DOHH2 (cell line): ENCODE measurements around the gene SLC37A1.

ENCODE experiments used
- H3F3A ChIP-seq: fragments of 200-600 bp; sonication (generic), shearing (Covaris generic); 2 replicates; pipeline ENCODE4 v1.6.0; 2016; ENCODE audit warnings: antibody characterized with exemption, mild to moderate bottlenecking; ENCODE audit not compliant: control insufficient read depth, insufficient read depth
- H3K27ac ChIP-seq: fragments of 200-600 bp; sonication (generic); 2 replicates; pipeline ENCODE4 v1.5.1; 2014; ENCODE audit warnings: low read depth, mild to moderate bottlenecking, low read length, moderate library complexity
- H3K27me3 ChIP-seq: fragments of 200-600 bp; sonication (generic); 2 replicates; pipeline ENCODE4 v1.6.1; 2014; ENCODE audit warnings: mild to moderate bottlenecking, low read length, mixed read lengths; ENCODE audit not compliant: control insufficient read depth
- H3K36me3 ChIP-seq: fragments of 200-600 bp; sonication (generic); 2 replicates; pipeline ENCODE4 v1.6.1; 2014; ENCODE audit warnings: mild to moderate bottlenecking, low read length, moderate library complexity, mixed read lengths; ENCODE audit not compliant: control insufficient read depth
- H3K4me1 ChIP-seq: fragments of 200-600 bp; sonication (generic); 2 replicates; pipeline ENCODE4 v1.6.1; 2014; ENCODE audit warnings: mild to moderate bottlenecking, low read length, mixed read lengths; ENCODE audit not compliant: control insufficient read depth
- H3K4me2 ChIP-seq: fragments of 200-600 bp; sonication (generic); 2 replicates; pipeline ENCODE4 v1.6.0; 2014; ENCODE audit warnings: mild to moderate bottlenecking, low read length, moderate library complexity
- H3K4me3 ChIP-seq: fragments of 200-600 bp; sonication (generic); 2 replicates; pipeline ENCODE4 v1.5.1; 2014; ENCODE audit warnings: mild to moderate bottlenecking, low read length, mixed read lengths
- H3K79me2 ChIP-seq: fragments of 200-600 bp; sonication (generic); 2 replicates; pipeline ENCODE4 v1.6.1; 2014; ENCODE audit warnings: mild to moderate bottlenecking, low read length, mixed read lengths; ENCODE audit not compliant: control insufficient read depth
- H3K9me2 ChIP-seq: fragments of 200-600 bp; sonication (generic); replicated peaks from 2 replicates; pipeline ENCODE4 v1.6.1; 2014; ENCODE audit warnings: mild to moderate bottlenecking, low read length, mixed read lengths; ENCODE audit not compliant: control insufficient read depth
- H3K9me3 ChIP-seq: fragments of 200-600 bp; sonication (generic); 2 replicates; pipeline ENCODE4 v1.6.1; 2014; ENCODE audit warnings: antibody characterized with exemption, low read length, mixed read lengths; ENCODE audit not compliant: control insufficient read depth, insufficient read depth
- H4K20me1 ChIP-seq: fragments of 200-600 bp; sonication (generic); 2 replicates; pipeline ENCODE4 v1.6.0; 2014; ENCODE audit warnings: low read depth, mild to moderate bottlenecking, antibody characterized with exemption, low read length, moderate library complexity; ENCODE audit not compliant: control insufficient read depth, insufficient read depth
- EZH2phosphoT487 ChIP-seq: fragments of 200-600 bp; sonication (generic); IDR thresholded peaks from 2 replicates; pipeline ENCODE4 v1.6.1; 2017; ENCODE audit warnings: borderline replicate concordance, mild to moderate bottlenecking, antibody characterized with exemption, low read length, moderate library complexity, mixed read lengths
- TF ChIP-seq, protein P1 (sequence below): fragments of 200-600 bp; sonication (generic); IDR thresholded peaks from one replicate; pipeline ENCODE4 v1.5.1; 2014; ENCODE audit warnings: antibody characterized with exemption, mild to moderate bottlenecking, low read depth, low read length; ENCODE audit not compliant: poor library complexity, severe bottlenecking

The SLC37A1 gene

DNA sequence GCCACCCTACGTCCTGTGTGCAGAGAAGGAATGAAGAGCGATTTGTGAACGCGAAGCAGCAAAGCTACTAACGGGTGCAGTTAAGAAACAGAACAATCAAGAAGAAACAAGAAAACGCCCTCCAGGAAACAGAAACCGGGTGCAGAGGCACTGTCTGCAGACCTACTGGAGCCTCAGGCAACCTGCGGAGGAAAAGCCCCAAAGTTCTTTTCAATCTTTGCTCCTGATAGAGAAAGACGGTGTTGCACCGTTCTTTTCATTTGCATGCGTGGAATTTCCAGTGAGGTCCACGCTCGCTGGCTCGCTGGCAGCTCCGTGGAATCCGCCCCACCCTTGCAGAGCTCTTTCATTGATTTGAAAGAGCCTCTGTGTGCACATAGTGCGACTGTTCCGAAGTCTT, 102.8 kb downstream of the SLC37A1 start:
- Histone ChIP-seq H3K9me2 (no peaks in the 10 kb centered on the region), H4K20me1 (no peaks in the 10 kb centered on the region), H3K79me2 (no peaks in the 10 kb centered on the region), H3K27ac (no peak overlapping the region), H3K36me3 (no peaks in the 10 kb centered on the region), H3K27me3 (peaks cover 19% of the 10 kb centered on the region), H3F3A (no peaks in the 10 kb centered on the region), H3K4me1 (no peaks in the 10 kb centered on the region), H3K4me2 (no peak overlapping the region), H3K9me3 (peaks cover 3% of the 10 kb centered on the region), H3K4me3 (no peak overlapping the region)
- TF ChIP-seq, protein P1, sequence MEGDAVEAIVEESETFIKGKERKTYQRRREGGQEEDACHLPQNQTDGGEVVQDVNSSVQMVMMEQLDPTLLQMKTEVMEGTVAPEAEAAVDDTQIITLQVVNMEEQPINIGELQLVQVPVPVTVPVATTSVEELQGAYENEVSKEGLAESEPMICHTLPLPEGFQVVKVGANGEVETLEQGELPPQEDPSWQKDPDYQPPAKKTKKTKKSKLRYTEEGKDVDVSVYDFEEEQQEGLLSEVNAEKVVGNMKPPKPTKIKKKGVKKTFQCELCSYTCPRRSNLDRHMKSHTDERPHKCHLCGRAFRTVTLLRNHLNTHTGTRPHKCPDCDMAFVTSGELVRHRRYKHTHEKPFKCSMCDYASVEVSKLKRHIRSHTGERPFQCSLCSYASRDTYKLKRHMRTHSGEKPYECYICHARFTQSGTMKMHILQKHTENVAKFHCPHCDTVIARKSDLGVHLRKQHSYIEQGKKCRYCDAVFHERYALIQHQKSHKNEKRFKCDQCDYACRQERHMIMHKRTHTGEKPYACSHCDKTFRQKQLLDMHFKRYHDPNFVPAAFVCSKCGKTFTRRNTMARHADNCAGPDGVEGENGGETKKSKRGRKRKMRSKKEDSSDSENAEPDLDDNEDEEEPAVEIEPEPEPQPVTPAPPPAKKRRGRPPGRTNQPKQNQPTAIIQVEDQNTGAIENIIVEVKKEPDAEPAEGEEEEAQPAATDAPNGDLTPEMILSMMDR, result no peak
- TF ChIP-seq EZH2phosphoT487, result no peak

DNA sequence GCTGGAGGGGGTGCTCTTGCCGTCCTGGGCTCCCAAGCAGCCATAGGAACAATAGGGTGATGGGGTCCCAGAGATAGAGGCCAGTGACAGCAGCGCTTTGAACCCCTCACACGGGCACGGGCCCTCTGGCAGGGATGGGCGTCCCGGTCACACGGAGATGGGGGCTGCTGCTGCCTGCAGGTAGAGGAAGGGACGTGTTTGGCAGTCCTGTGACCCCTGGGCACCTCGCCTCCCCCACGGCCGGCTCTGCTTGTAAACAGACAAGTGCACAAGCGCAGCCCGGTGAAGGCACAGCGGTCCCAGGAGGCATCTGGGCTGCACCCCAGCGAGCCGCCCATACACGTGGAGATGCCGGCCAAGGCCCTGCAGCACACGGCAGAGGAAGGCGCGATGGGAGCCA, 103.3 kb downstream of the SLC37A1 start:
- no peak overlapping the region for H3K4me3 ChIP-seq
- H3K27me3 ChIP-seq, result peaks cover 21% of the 10 kb centered on the region
- no peaks in the 10 kb centered on the region for H3K4me1 ChIP-seq
- H3K36me3 ChIP-seq, result no peaks in the 10 kb centered on the region
- H3K4me2 ChIP-seq, result no peak overlapping the region
- no peaks in the 10 kb centered on the region for H3K79me2 ChIP-seq
- no peak overlapping the region for H3K27ac ChIP-seq
- H3K9me2 ChIP-seq, result no peaks in the 10 kb centered on the region
- peaks cover 3% of the 10 kb centered on the region for H3K9me3 ChIP-seq
- TF ChIP-seq, protein P1, result no peak
- TF ChIP-seq EZH2phosphoT487, result no peak
- no peaks in the 10 kb centered on the region for H4K20me1 ChIP-seq
- no peaks in the 10 kb centered on the region for H3F3A ChIP-seq

GRCh38 chr21:42617486-42617885, 103.8 kb downstream of the SLC37A1 start:
- no peak for TF ChIP-seq EZH2phosphoT487
- TF ChIP-seq, protein P1, result no peak
- no peaks in the 10 kb centered on the region for H3K4me1 ChIP-seq
- no peaks in the 10 kb centered on the region for H3K36me3 ChIP-seq
- H4K20me1 ChIP-seq, result no peaks in the 10 kb centered on the region
- H3K9me3 ChIP-seq, result peaks cover 3% of the 10 kb centered on the region; the same call in 1 of the 2 replicates
- H3K79me2 ChIP-seq, result no peaks in the 10 kb centered on the region
- no peak overlapping the region for H3K27ac ChIP-seq
- no peaks in the 10 kb centered on the region for H3K9me2 ChIP-seq
- no peaks in the 10 kb centered on the region for H3F3A ChIP-seq
- no peak overlapping the region for H3K4me3 ChIP-seq
- H3K27me3 ChIP-seq, result peaks cover 23% of the 10 kb centered on the region
- no peak overlapping the region for H3K4me2 ChIP-seq

GRCh38 chr21:42618707-42619102, 105.1 kb downstream of the SLC37A1 start:
- no peaks in the 10 kb centered on the region for H3K36me3 ChIP-seq
- H4K20me1 ChIP-seq, result no peaks in the 10 kb centered on the region
- H3K27me3 ChIP-seq, result peaks cover 25% of the 10 kb centered on the region
- TF ChIP-seq EZH2phosphoT487, result no peak
- TF ChIP-seq, protein P1, result no peak
- H3F3A ChIP-seq, result no peaks in the 10 kb centered on the region
- no peak overlapping the region for H3K4me2 ChIP-seq
- no peaks in the 10 kb centered on the region for H3K9me3 ChIP-seq
- no peak overlapping the region for H3K4me3 ChIP-seq
- no peaks in the 10 kb centered on the region for H3K4me1 ChIP-seq
- H3K9me2 ChIP-seq, result no peaks in the 10 kb centered on the region
- no peaks in the 10 kb centered on the region for H3K79me2 ChIP-seq
- H3K27ac ChIP-seq, result no peak overlapping the region
